CD4-positive, alpha-beta memory T cell (primary cell): Measurements from ENCODE around the gene GPR87. TPM values are rescaled to one million over a fixed set of nuclear protein-coding genes. Genes with fewer than 3 reads are reported as not detected.

Source experiments
- CTCF ChIA-PET: fragments of 350-600 bp; sonication (Branson Sonifier 250); formaldehyde crosslinking; loops from one replicate; lab custom pipeline; 2021; ENCODE audit warnings: inconsistent platforms; ENCODE audit not compliant: partially characterized antibody; lab: Charles Lee
- POLR2A ChIA-PET: fragments of 350-600 bp; sonication (Branson Sonifier 250); formaldehyde crosslinking; loops from one replicate; lab custom pipeline; 2021; ENCODE audit not compliant: partially characterized antibody; lab: Charles Lee
- DNase-seq, 5 donors: peaks; one replicate each; pipeline versions ENCODE4 v3.0.0 to v3.0.0-alpha.2; 2020 to 2022; ENCODE audit warnings: mixed read lengths in 1 of 5
- H3K27ac ChIP-seq: one replicate; pipeline ENCODE4 v1.7.0; 2013; ENCODE audit warnings: low read depth, low read length
- H3K27me3 ChIP-seq: 2 replicates; pipeline ENCODE4 v1.7.0; 2013; ENCODE audit warnings: mild to moderate bottlenecking, low read length, moderate library complexity; ENCODE audit not compliant: insufficient read depth
- H3K36me3 ChIP-seq: 2 replicates; pipeline ENCODE4 v1.7.0; 2013; ENCODE audit warnings: mild to moderate bottlenecking, low read length, moderate library complexity; ENCODE audit not compliant: insufficient read depth
- H3K4me1 ChIP-seq: 2 replicates; pipeline ENCODE4 v1.7.0; 2013; ENCODE audit warnings: mild to moderate bottlenecking, low read length, moderate library complexity; ENCODE audit not compliant: insufficient read depth
- H3K4me3 ChIP-seq, 2 donors: one replicate each; pipeline ENCODE4 v1.7.0; 2013; ENCODE audit warnings: low read length in 2 of 2, mild to moderate bottlenecking in 1 of 2
- H3K9me3 ChIP-seq, 2 donors: one replicate each; pipeline ENCODE4 v1.7.0; 2013; ENCODE audit warnings: low read length in 2 of 2, control low read depth in 1 of 2; ENCODE audit not compliant: control insufficient read depth in 1 of 2
- H3K27ac Mint-ChIP-seq, 7 donors: one replicate each; pipeline ENCODE4 v1.8.0; 2020 to 2021; ENCODE audit warnings: mixed read lengths in 7 of 7, mild to moderate bottlenecking in 6 of 7, inconsistent platforms in 3 of 7, moderate library complexity in 3 of 7
- H3K27me3 Mint-ChIP-seq, 2 donors: one replicate each; pipeline ENCODE4 v1.8.0; 2020 to 2021; ENCODE audit warnings: mixed read lengths in 2 of 2
- H3K36me3 Mint-ChIP-seq, 2 donors: one replicate each; pipeline ENCODE4 v1.8.0; 2020 to 2021; ENCODE audit warnings: mixed read lengths in 2 of 2, inconsistent platforms in 1 of 2, mild to moderate bottlenecking in 1 of 2
- H3K4me1 Mint-ChIP-seq, 4 donors: one replicate each; pipeline ENCODE4 v1.8.0; 2020 to 2021; ENCODE audit warnings: mixed read lengths in 4 of 4, mild to moderate bottlenecking in 1 of 4
- H3K4me3 Mint-ChIP-seq, 8 donors: one replicate each; pipeline ENCODE4 v1.8.0; 2020 to 2021; ENCODE audit warnings: mixed read lengths in 8 of 8, mild to moderate bottlenecking in 7 of 8, moderate library complexity in 6 of 8, inconsistent platforms in 3 of 8
- H3K9me3 Mint-ChIP-seq, 8 donors: one replicate each; pipeline ENCODE4 v1.8.0; 2020 to 2021; ENCODE audit warnings: mixed read lengths in 8 of 8, mild to moderate bottlenecking in 5 of 8, inconsistent platforms in 3 of 8, moderate library complexity in 1 of 8
- intact Hi-C: fragments of 100-400 bp; cut with micrococcal nuclease; formaldehyde crosslinking; loops from one replicate; pipeline ENCODE4 v1.15.1; 2023
- polyA plus RNA-seq, 2 donors: library from polyadenylated mRNA; unstranded; fragments of 300-500 nt; fragmentation: Illumina TruSeq; gene quantifications; one replicate each; pipeline ENCODE4 v1.2.3, GENCODE V29; 2021
- total RNA-seq, 2 experiments: library from RNA; stranded (reverse); gene quantifications; one replicate each; pipeline ENCODE4 v1.2.3, GENCODE V29; 2021

GPR87 gene
- total and polyA plus RNA-seq, 4 experiments from 2014 or later = not detected

GRCh38 chr3:151278230-151278629, 38.4 kb downstream of the GPR87 start, which contains the start of gene P2RY14:
TSS of gene P2RY14 (minus strand) at chr3:151278542. CDS start at chr3:151214316, 64,226 bp downstream.
- intact Hi-C loops = loop anchor here (1.0 kb wide), 1 partner anchor 51 kb away; no protein-coding TSS in a partner anchor
- Mint-ChIP-seq H3K4me3 (peak within 1 kb of the TSS; percentile 27 to 69 (median 55)), H3K36me3 (no peaks in the 10 kb centered on the region), H3K27ac (peak within 1 kb of the TSS; percentile 89 to 96 (median 93)), H3K27me3 (no peaks in the 10 kb centered on the region), H3K9me3 (no peaks in the 10 kb centered on the region), H3K4me1 (peaks cover 26 to 61% (median 41%) of the 10 kb centered on the region in 4 donors)
- no peak within 1 kb of the TSS for H3K4me3 ChIP-seq
- CTCF ChIA-PET = interaction anchor here (0.9 to 9.5 kb wide), 15 partner anchors 8 to 135 kb away, joined by 3 to 221 read pairs (median 6); partner anchors contain the start of gene GPR171
- POLR2A ChIA-PET = interaction anchor here (0.7 to 2.2 kb wide), 11 partner anchors 9 to 515 kb away, joined by 3 to 10 read pairs (median 4); partner anchors contain the start of genes GPR171 and SIAH2
- H3K9me3 ChIP-seq = no peaks in the 10 kb centered on the region
- DNase-seq = peak in 2 of 5 donors; percentile 6 to 9
- H3K36me3 ChIP-seq = no peaks in the 10 kb centered on the region
- peak within 1 kb of the TSS; percentile 18 for H3K27ac ChIP-seq
- H3K27me3 ChIP-seq = no peaks in the 10 kb centered on the region
- H3K4me1 ChIP-seq = peaks cover 43% of the 10 kb centered on the region

- Histone ChIP-seq H3K4me1 (peaks cover 41% of the 10 kb centered on the region), H3K27ac (peak overlapping the region; percentile 33), H3K4me3 (no peak overlapping the region), H3K36me3 (no peaks in the 10 kb centered on the region), H3K27me3 (no peaks in the 10 kb centered on the region), H3K9me3 (no peaks in the 10 kb centered on the region)
- DNase-seq = peak; percentile 46 to 72 (median 59)
- CTCF ChIA-PET = interaction anchor here (1.0 to 9.5 kb wide), 5 partner anchors 9 to 107 kb away, joined by 3 to 221 read pairs (median 6); no protein-coding TSS in a partner anchor
- Mint-ChIP-seq H3K36me3 (no peaks in the 10 kb centered on the region), H3K27me3 (no peaks in the 10 kb centered on the region), H3K4me3 (peak overlapping the region; percentile 56 to 90 (median 72)), H3K9me3 (no peaks in the 10 kb centered on the region), H3K27ac (peak overlapping the region; percentile 93 to 96 (median 94)), H3K4me1 (peaks cover 23 to 54% (median 36%) of the 10 kb centered on the region in 4 donors)
- intact Hi-C loops = no loop called here
- POLR2A ChIA-PET = interaction anchor here (1.4 kb wide), 1 partner anchor 74 kb away, joined by 4 read pairs; the partner anchor contains the start of gene GPR171
These were observed 40.0 kb downstream of the GPR87 start for GRCh38 chr3:151276687-151277042.

GRCh38 chr3:151276038-151276686, 40.5 kb downstream of the GPR87 start:
- Mint-ChIP-seq H3K4me1 (peaks cover 23 to 54% (median 36%) of the 10 kb centered on the region in 4 donors), H3K27me3 (no peaks in the 10 kb centered on the region), H3K4me3 (peak overlapping the region in 7 of 8 donors; percentile 65 to 90 (median 74)), H3K9me3 (no peaks in the 10 kb centered on the region), H3K27ac (peak overlapping the region; percentile 93 to 96 (median 94)), H3K36me3 (no peaks in the 10 kb centered on the region)
- intact Hi-C loops = no loop called here
- H3K27me3 ChIP-seq = no peaks in the 10 kb centered on the region
- CTCF ChIA-PET = interaction anchor here (1.0 to 9.5 kb wide), 6 partner anchors 9 to 125 kb away, joined by 3 to 221 read pairs (median 4); no protein-coding TSS in a partner anchor
- H3K9me3 ChIP-seq = no peaks in the 10 kb centered on the region
- peaks cover 41% of the 10 kb centered on the region for H3K4me1 ChIP-seq
- no peaks in the 10 kb centered on the region for H3K36me3 ChIP-seq
- peak overlapping the region; percentile 33 for H3K27ac ChIP-seq
- DNase-seq = no peak
- H3K4me3 ChIP-seq = no peak overlapping the region
- POLR2A ChIA-PET = interaction anchor here (1.2 to 1.3 kb wide), 2 partner anchors 48 to 105 kb away, joined by 3 read pairs; no protein-coding TSS in a partner anchor

- peaks cover 41% of the 10 kb centered on the region for H3K4me1 ChIP-seq
- no peaks in the 10 kb centered on the region for H3K36me3 Mint-ChIP-seq
- ChIA-PET CTCF (interaction anchor here (9.3 to 9.5 kb wide), 2 partner anchors 48 to 106 kb away, joined by 200 to 221 read pairs; no protein-coding TSS in a partner anchor), POLR2A (interaction anchor here (0.7 to 1.3 kb wide), 3 partner anchors 47 to 106 kb away, joined by 3 read pairs; no protein-coding TSS in a partner anchor)
- no peaks in the 10 kb centered on the region for H3K9me3 ChIP-seq
- no peak overlapping the region for H3K4me3 ChIP-seq
- intact Hi-C loops = no loop called here
- no peaks in the 10 kb centered on the region for H3K27me3 ChIP-seq
- H3K4me3 Mint-ChIP-seq = peak overlapping the region in 3 of 8 donors; percentile 3 to 51 (median 11)
- no peaks in the 10 kb centered on the region for H3K36me3 ChIP-seq
- no peaks in the 10 kb centered on the region for H3K27me3 Mint-ChIP-seq
- peak overlapping the region; percentile 4 to 96 (median 60) for H3K27ac Mint-ChIP-seq
- H3K27ac ChIP-seq = no peak overlapping the region
- peaks cover 23 to 54% (median 37%) of the 10 kb centered on the region in 4 donors for H3K4me1 Mint-ChIP-seq
- no peak for DNase-seq
- no peaks in the 10 kb centered on the region for H3K9me3 Mint-ChIP-seq
These were observed 41.5 kb downstream of the GPR87 start for GRCh38 chr3:151275091-151275490.

- H3K27me3 ChIP-seq = no peaks in the 10 kb centered on the region
- ChIA-PET POLR2A (no interaction called here), CTCF (interaction anchor here (1.1 kb wide), 1 partner anchor 9 kb away, joined by 3 read pairs; the partner anchor contains the start of gene P2RY14)
- no peaks in the 10 kb centered on the region for H3K9me3 Mint-ChIP-seq
- peak overlapping the region in 1 of 8 donors; percentile 9 for H3K4me3 Mint-ChIP-seq
- H3K4me1 ChIP-seq = peaks cover 10% of the 10 kb centered on the region
- H3K4me3 ChIP-seq = no peak overlapping the region
- intact Hi-C loops = no loop called here
- no peaks in the 10 kb centered on the region for H3K36me3 ChIP-seq
- DNase-seq = no peak
- H3K27me3 Mint-ChIP-seq = peaks cover 0 to 1% of the 10 kb centered on the region in 2 donors
- peaks cover 10 to 27% (median 18%) of the 10 kb centered on the region in 4 donors for H3K4me1 Mint-ChIP-seq
- peak overlapping the region in 1 of 7 donors; percentile 60 for H3K27ac Mint-ChIP-seq
- no peak overlapping the region for H3K27ac ChIP-seq
- no peaks in the 10 kb centered on the region for H3K9me3 ChIP-seq
- H3K36me3 Mint-ChIP-seq = no peaks in the 10 kb centered on the region
These were observed 47.0 kb downstream of the GPR87 start for GRCh38 chr3:151269631-151270030.

- Mint-ChIP-seq H3K4me1 (peaks cover 10 to 25% (median 14%) of the 10 kb centered on the region in 4 donors), H3K36me3 (no peaks in the 10 kb centered on the region), H3K9me3 (no peaks in the 10 kb centered on the region), H3K4me3 (peak overlapping the region; percentile 50 to 81 (median 74)), H3K27ac (peak overlapping the region; percentile 68 to 92 (median 85)), H3K27me3 (peaks cover 0 to 1% of the 10 kb centered on the region in 2 donors)
- Histone ChIP-seq H3K9me3 (no peaks in the 10 kb centered on the region), H3K4me1 (peaks cover 10% of the 10 kb centered on the region), H3K36me3 (no peaks in the 10 kb centered on the region), H3K27me3 (no peaks in the 10 kb centered on the region), H3K4me3 (no peak overlapping the region), H3K27ac (no peak overlapping the region)
- intact Hi-C loops = no loop called here
- ChIA-PET CTCF (interaction anchor here (0.7 to 2.8 kb wide), 13 partner anchors 8 to 113 kb away, joined by 3 to 19 read pairs (median 6); partner anchors contain the start of gene P2RY14), POLR2A (interaction anchor here (0.8 to 1.4 kb wide), 3 partner anchors 9 to 68 kb away, joined by 3 to 6 read pairs (median 5); no protein-coding TSS in a partner anchor)
- DNase-seq = peak; percentile 43 to 53 (median 47)
These were observed 48.1 kb downstream of the GPR87 start for GRCh38 chr3:151268267-151269235.
